K562 (cell line): Measurements from ENCODE around the gene MSRB3. TPM values are rescaled to one million over a fixed set of nuclear protein-coding genes. Genes with fewer than 3 reads are reported as not detected.

Experiments
- ATAC-seq: fragments of 200-7000 bp; cut with Tn5 transposase; 3 replicates; pipeline ENCODE4 v1.9.1; 2020; ENCODE audit warnings: moderate library complexity
- BruUV-seq: library from RNA; stranded (reverse); fragments of 400-500 nt; replicated peaks from 2 replicates; lab custom pipeline; 2021; lab: Mats Ljungman, UMichigan
- CTCF ChIA-PET: fragments of 300-600 bp; formaldehyde crosslinking; extraction: SDS; loops from one replicate; lab custom pipeline; 2021; ENCODE audit warnings: low intra/inter-chr PET ratio; lab: Yijun Ruan, JAX
- POLR2A ChIA-PET: fragments of 300-600, 350-650 bp; sonication (Branson Sonifier 250); formaldehyde crosslinking; extraction: SDS; loops from one replicate; lab custom pipeline; 2021; ENCODE audit warnings: antibody characterized with exemption, inconsistent platforms; lab: Yijun Ruan, JAX
- DNase-seq, 4 experiments: peaks; one replicate each; pipeline versions ENCODE4 v3.0.0 to v3.0.0-alpha.2; 2011 to 2018; ENCODE audit warnings: low spot score in 3 of 4, mixed read lengths in 3 of 4; ENCODE audit errors: extremely low read depth in 1 of 4
- FAIRE-seq: peaks from 2 replicates; lab custom pipeline; 2011; peaks lifted over from hg19 to GRCh38; lab: Jason Lieb, UNC
- H2AFZ ChIP-seq: 2 replicates; pipeline ENCODE4 v1.6.0; 2011; ENCODE audit warnings: low read depth, low read length, control low read depth, inconsistent platforms
- H3K27ac ChIP-seq: fragments of 200-600 bp; 3 replicates; pipeline ENCODE4 v1.8.0; 2011; ENCODE audit warnings: low read depth, mild to moderate bottlenecking, control low read depth, inconsistent platforms, low read length, moderate library complexity, mixed read lengths; ENCODE audit errors: extremely low read depth
- H3K27me3 ChIP-seq, 2 experiments: fragments of 300-600 bp in 1 of 2; 2 replicates in 1 of 2; 3 replicates in 1 of 2; pipeline versions ENCODE4 v1.6.0 to v1.8.0; 2011; ENCODE audit warnings: inconsistent platforms in 2 of 2, low read length in 2 of 2, mild to moderate bottlenecking in 1 of 2, mixed read lengths in 1 of 2, moderate library complexity in 1 of 2; ENCODE audit not compliant: control insufficient read depth in 2 of 2, insufficient read depth in 2 of 2
- H3K36me3 ChIP-seq: fragments of 300-600 bp; 3 replicates; pipeline ENCODE4 v1.8.0; 2011; ENCODE audit warnings: mild to moderate bottlenecking, low read length, inconsistent platforms; ENCODE audit not compliant: control insufficient read depth, insufficient read depth
- H3K4me1 ChIP-seq, 2 experiments: fragments of 200-600 bp in 1 of 2; replicated peaks in 1 of 2; 2 replicates in 1 of 2; 3 replicates in 1 of 2; pipeline versions ENCODE4 v1.5.1 to v1.8.0; 2011; ENCODE audit warnings: inconsistent platforms in 2 of 2, low read length in 2 of 2, mild to moderate bottlenecking in 1 of 2, mixed read lengths in 1 of 2, moderate library complexity in 1 of 2; ENCODE audit not compliant: control insufficient read depth in 2 of 2, insufficient read depth in 2 of 2
- H3K4me2 ChIP-seq: 2 replicates; pipeline ENCODE4 v1.6.1; 2011; ENCODE audit warnings: low read length, control low read depth, inconsistent platforms, mixed read lengths; ENCODE audit not compliant: insufficient read depth
- H3K4me3 ChIP-seq: fragments of 200-600 bp; sonication (generic), shearing (Covaris generic); 2 replicates; pipeline ENCODE4 v1.5.1; 2016; ENCODE audit warnings: control low read depth, inconsistent platforms
- H3K79me2 ChIP-seq: fragments of 200-600 bp; 3 replicates; pipeline ENCODE4 v1.8.0; 2011; ENCODE audit warnings: low read length, inconsistent platforms; ENCODE audit not compliant: control insufficient read depth, insufficient read depth
- H3K9ac ChIP-seq, 2 experiments: 2 replicates each; pipeline versions ENCODE4 v1.6.0 to v1.6.1; 2011; ENCODE audit warnings: low read depth in 2 of 2, low read length in 2 of 2, control low read depth in 1 of 2, inconsistent platforms in 1 of 2, mild to moderate bottlenecking in 1 of 2, mixed read lengths in 1 of 2; ENCODE audit not compliant: insufficient read depth in 1 of 2
- H3K9me1 ChIP-seq: one replicate; pipeline ENCODE4 v1.6.0; 2011; ENCODE audit warnings: inconsistent platforms, mild to moderate bottlenecking, low read length, moderate library complexity; ENCODE audit not compliant: control insufficient read depth, insufficient read depth
- H3K9me3 ChIP-seq: replicated peaks from 2 replicates; pipeline ENCODE4 v1.5.1; 2011; ENCODE audit warnings: low read depth, low read length, inconsistent platforms; ENCODE audit not compliant: control insufficient read depth, insufficient read depth
- H4K20me1 ChIP-seq: replicated peaks from 2 replicates; pipeline ENCODE4 v1.6.1; 2011; ENCODE audit warnings: low read length, inconsistent platforms, mixed read lengths; ENCODE audit not compliant: control insufficient read depth, insufficient read depth
- ARID3B ChIP-seq: fragments of 250-450 bp; sonication (Bioruptor Pico); IDR thresholded peaks from 2 replicates; pipeline ENCODE4 v1.4.0; 2020; ENCODE audit warnings: borderline replicate concordance
- BACH1 ChIP-seq: fragments of 200-800 bp; sonication (Bioruptor generic); IDR thresholded peaks from 2 replicates; pipeline ENCODE4 v1.6.1; 2016; ENCODE audit warnings: missing genetic modification characterization, missing compliant biosample characterization
- CBX3 ChIP-seq, 2 experiments: IDR thresholded peaks; 1 replicate in 1 of 2; 2 replicates in 1 of 2; pipeline ENCODE4 v1.6.1; 2012; ENCODE audit warnings: inconsistent platforms in 2 of 2, low read length in 2 of 2, borderline replicate concordance in 1 of 2, control low read depth in 1 of 2
- CEBPG ChIP-seq, 3 experiments: fragments of 200-800 bp in 1 of 3; sonication (Bioruptor generic) in 1 of 3; sonication (generic) in 1 of 3; formaldehyde crosslinking in 1 of 3; IDR thresholded peaks in 2 of 3; conservative IDR thresholded peaks in 1 of 3; 2 replicates each; pipeline versions ENCODE4 v1.6.1 to v1.8.0; 2016 to 2022; ENCODE audit warnings: missing compliant biosample characterization in 2 of 3, missing genetic modification characterization in 2 of 3, mild to moderate bottlenecking in 1 of 3, missing genetic modification reagents in 1 of 3
- EWSR1 ChIP-seq: fragments of 450-650 bp; IDR thresholded peaks from 2 replicates; pipeline ENCODE4 v1.6.1; 2018; ENCODE audit warnings: borderline replicate concordance, mild to moderate bottlenecking, low read depth, moderate library complexity; ENCODE audit not compliant: partially characterized antibody
- GABPA ChIP-seq: fragments of 200-800 bp; sonication (Bioruptor generic); conservative IDR thresholded peaks from 2 replicates; pipeline ENCODE4 v1.6.1; 2016; ENCODE audit warnings: low read depth, missing genetic modification characterization, missing compliant biosample characterization
- HNRNPL ChIP-seq: fragments of 200-400 bp; formaldehyde crosslinking; IDR thresholded peaks from 2 replicates; pipeline ENCODE4 v1.6.1; 2017; ENCODE audit warnings: low read depth, mild to moderate bottlenecking, low read length
- TEAD2 ChIP-seq: fragments of 450-650 bp; IDR thresholded peaks from 2 replicates; pipeline ENCODE4 v1.6.1; 2016; ENCODE audit warnings: missing genetic modification characterization, control low read depth, missing compliant biosample characterization
- TGIF2 ChIP-seq: sonication (generic); formaldehyde crosslinking; IDR thresholded peaks from 2 replicates; pipeline ENCODE4 v1.8.1; 2022; ENCODE audit warnings: mild to moderate bottlenecking, missing genetic modification reagents, moderate library complexity
- ZNF511 ChIP-seq: sonication (generic); formaldehyde crosslinking; IDR thresholded peaks from 2 replicates; pipeline ENCODE4 v1.8.0; 2022; ENCODE audit warnings: mild to moderate bottlenecking, missing genetic modification reagents
- WGBS: fragments of 100-300 bp; shearing (Covaris generic); methylation state at CpG from one replicate; pipeline ENCODE4 v1.1.6; 2016; ENCODE audit warnings: low coverage, mixed read lengths; ENCODE audit not compliant: insufficient coverage; ENCODE audit errors: missing lambda C conversion rate; 5-methylcytosine and 5-hydroxymethylcytosine counted together
- in situ Hi-C: fragments of 300-500 bp; cut with MboI; formaldehyde crosslinking; loops from 4 replicates; pipeline ENCODE4 v1.15.0; 2018; ENCODE audit warnings: inconsistent platforms, mixed read lengths
- intact Hi-C: fragments of 100-400 bp; cut with micrococcal nuclease; formaldehyde crosslinking; loops from 2 replicates; pipeline ENCODE4 v1.14.2; 2022
- polyA plus RNA-seq, 8 experiments: library from polyadenylated mRNA; depleted of rRNA in 4 of 8; stranded (reverse) in 5 of 8; unstranded in 3 of 8; fragments of >200 nt; fragmentation: Nextera tagmentation in 2 of 8; fragmentation: Illumina TruSeq in 1 of 8; extraction: Ambion mirVana in 2 of 8; extraction: Trizol in 1 of 8; gene quantifications; 2 replicates each; pipeline versions ENCODE4 v1.2.1 to v1.2.3, GENCODE V29; 2011 to 2014; ENCODE audit warnings: inconsistent platforms in 1 of 8, missing spikeins in 1 of 8
- total RNA-seq, 7 experiments: library from RNA; depleted of rRNA in 6 of 7; stranded (reverse); fragments of >200 nt in 6 of 7; fragmentation: Illumina TruSeq in 2 of 7; extraction: Trizol in 2 of 7; gene quantifications; 2 replicates each; pipeline versions ENCODE4 v1.2.1 to v1.2.3, GENCODE V29; 2011 to 2021; ENCODE audit warnings: low replicate concordance in 1 of 7

Gene MSRB3
- total and polyA plus RNA-seq, 9 of the 15 experiments (the other 6 are each of a cell fraction or from before 2014, with no cell fraction given), result 0.04 TPM; not detected in 8

GRCh38 chr12:65368055-65368454 lies 89.6 kb downstream of the MSRB3 start:
- H4K20me1 ChIP-seq, result no peaks in the 10 kb centered on the region
- WGBS, result 2% methylated on average over 4 of the region's 4 CpGs
- intact Hi-C loops (no loop called here), in situ Hi-C loops (no loop called here)
- no peaks in the 10 kb centered on the region for H3K79me2 ChIP-seq
- no peak overlapping the region for H2AFZ ChIP-seq
- no peak for DNase-seq
- no peak overlapping the region for H3K9ac ChIP-seq
- H3K4me1 ChIP-seq, result no peaks in the 10 kb centered on the region
- no peaks in the 10 kb centered on the region for H3K36me3 ChIP-seq
- H3K27me3 ChIP-seq, result no peaks in the 10 kb centered on the region
- H3K9me3 ChIP-seq, result no peaks in the 10 kb centered on the region
- FAIRE-seq, result no peak
- no TSS peak for BruUV-seq
- no peak overlapping the region for H3K27ac ChIP-seq
- POLR2A ChIA-PET, result no interaction called here
- no peaks in the 10 kb centered on the region for H3K9me1 ChIP-seq
- ATAC-seq, result no peak
- H3K4me3 ChIP-seq, result no peak overlapping the region
- CTCF ChIA-PET, result no interaction called here
- H3K4me2 ChIP-seq, result no peak overlapping the region
- TF ChIP-seq EWSR1, result no peak
- no peak for TF ChIP-seq TGIF2 (CRISPR knock-in tag)
- no peak for TF ChIP-seq BACH1 (tag)
- TF ChIP-seq CEBPG (CRISPR knock-in tag; IDR thresholded peaks at IDR 0.05), result no peak
- TF ChIP-seq CEBPG (tag; conservative IDR thresholded peaks at IDR 0.05 in 1 of 2, IDR thresholded peaks at IDR 0.05 in 1 of 2), result no peak
- TF ChIP-seq GABPA (tag), result no peak
- no peak for TF ChIP-seq HNRNPL
- no peak for TF ChIP-seq ARID3B (CRISPR knock-in tag)
- no peak for TF ChIP-seq ZNF511 (CRISPR knock-in tag)
- no peak for TF ChIP-seq TEAD2 (tag)
- no peak for TF ChIP-seq CBX3 (IDR thresholded peaks at IDR 0.05; ENCODE audit: borderline replicate concordance in 1 of 2, low read length in 2 of 2)
